H1 (cell line): ENCODE results near the gene CREBBP. TPM values are rescaled to one million over a fixed set of nuclear protein-coding genes. Genes with fewer than 3 reads are reported as not detected.

Experiments used
- CHD7 ChIP-seq: fragments of 300-600 bp; sonication (generic); IDR thresholded peaks from 2 replicates; pipeline ENCODE4 v1.7.1; 2012; ENCODE audit warnings: low read length, moderate library complexity, mild to moderate bottlenecking, inconsistent platforms; ENCODE audit not compliant: insufficient replicate concordance
- CREB1 ChIP-seq: IDR thresholded peaks from 2 replicates; pipeline ENCODE4 v1.6.1; 2012; ENCODE audit warnings: inconsistent platforms
- GTF2F1 ChIP-seq: IDR thresholded peaks from 2 replicates; pipeline ENCODE4 v1.6.1; 2012; ENCODE audit warnings: low read depth, low read length, improper control_type of control experiment, borderline replicate concordance
- SAP30 ChIP-seq: fragments of 300-600 bp; sonication (generic); IDR thresholded peaks from 2 replicates; pipeline ENCODE4 v1.7.1; 2012; ENCODE audit warnings: low read length, moderate library complexity, mild to moderate bottlenecking, inconsistent platforms; ENCODE audit not compliant: insufficient read depth, insufficient replicate concordance
- SIRT6 ChIP-seq: IDR thresholded peaks from one replicate; pipeline ENCODE4 v1.7.1; 2012; ENCODE audit warnings: low read length, inconsistent platforms
- SP2 ChIP-seq: IDR thresholded peaks from 2 replicates; pipeline ENCODE4 v1.6.1; 2012; ENCODE audit warnings: mild to moderate bottlenecking, low read length, inconsistent platforms
- SP4 ChIP-seq: IDR thresholded peaks from 2 replicates; pipeline ENCODE4 v1.6.1; 2012; ENCODE audit warnings: low read length, inconsistent platforms
- polyA plus RNA-seq, 7 experiments: library from polyadenylated mRNA; depleted of rRNA in 3 of 7; stranded (reverse) in 5 of 7; unstranded in 2 of 7; fragments of >200 nt in 5 of 7; fragments of 200-250 nt in 2 of 7; gene quantifications; 1 replicate in 5 of 7; 2 replicates in 1 of 7; 4 replicates in 1 of 7; pipeline versions ENCODE4 v1.2.1 to v1.2.3, GENCODE V29; 2011 to 2013; ENCODE audit warnings: missing spikeins in 2 of 7, mixed read lengths in 2 of 7
- total RNA-seq: library from RNA; stranded (reverse); fragmentation: NEBNext Ultra II Directional; extraction: Animal tissue kit (Norgen Biotek cat#: 25700); gene quantifications from 2 replicates; pipeline ENCODE4 v1.2.1, GENCODE V29; 2021
- TF ChIP-seq, protein P1 (sequence below), 3 experiments: IDR thresholded peaks; 1 replicate in 2 of 3; 2 replicates in 1 of 3; pipeline versions ENCODE4 v1.5.1 to v1.6.1; 2011; ENCODE audit warnings: low read length in 3 of 3, mild to moderate bottlenecking in 3 of 3, inconsistent platforms in 2 of 3, low read depth in 1 of 3, moderate library complexity in 1 of 3; ENCODE audit not compliant: insufficient read depth in 1 of 3; ENCODE audit errors: control extremely low read depth in 1 of 3
- TF ChIP-seq, protein P2 (sequence below): IDR thresholded peaks from 2 replicates; pipeline ENCODE4 v1.6.1; 2012; ENCODE audit warnings: inconsistent platforms

CREBBP gene
- total and polyA plus RNA-seq, 2 of the 8 experiments (the other 6 are each of a cell fraction or from before 2014, with no cell fraction given), result 10.0 to 60.1 TPM

- TF ChIP-seq CHD7 (no peak), GTF2F1 (no peak), SAP30 (no peak), CREB1 (no peak), SP4 (no peak), SIRT6 (no peak), SP2 (no peak)
- TF ChIP-seq, protein P1, sequence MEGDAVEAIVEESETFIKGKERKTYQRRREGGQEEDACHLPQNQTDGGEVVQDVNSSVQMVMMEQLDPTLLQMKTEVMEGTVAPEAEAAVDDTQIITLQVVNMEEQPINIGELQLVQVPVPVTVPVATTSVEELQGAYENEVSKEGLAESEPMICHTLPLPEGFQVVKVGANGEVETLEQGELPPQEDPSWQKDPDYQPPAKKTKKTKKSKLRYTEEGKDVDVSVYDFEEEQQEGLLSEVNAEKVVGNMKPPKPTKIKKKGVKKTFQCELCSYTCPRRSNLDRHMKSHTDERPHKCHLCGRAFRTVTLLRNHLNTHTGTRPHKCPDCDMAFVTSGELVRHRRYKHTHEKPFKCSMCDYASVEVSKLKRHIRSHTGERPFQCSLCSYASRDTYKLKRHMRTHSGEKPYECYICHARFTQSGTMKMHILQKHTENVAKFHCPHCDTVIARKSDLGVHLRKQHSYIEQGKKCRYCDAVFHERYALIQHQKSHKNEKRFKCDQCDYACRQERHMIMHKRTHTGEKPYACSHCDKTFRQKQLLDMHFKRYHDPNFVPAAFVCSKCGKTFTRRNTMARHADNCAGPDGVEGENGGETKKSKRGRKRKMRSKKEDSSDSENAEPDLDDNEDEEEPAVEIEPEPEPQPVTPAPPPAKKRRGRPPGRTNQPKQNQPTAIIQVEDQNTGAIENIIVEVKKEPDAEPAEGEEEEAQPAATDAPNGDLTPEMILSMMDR (IDR thresholded peaks at IDR 0.05; ENCODE audit: control extremely low read depth in 1 of 3, insufficient read depth in 1 of 3, low read depth in 1 of 3, low read length in 3 of 3), result no peak
- TF ChIP-seq, protein P2, sequence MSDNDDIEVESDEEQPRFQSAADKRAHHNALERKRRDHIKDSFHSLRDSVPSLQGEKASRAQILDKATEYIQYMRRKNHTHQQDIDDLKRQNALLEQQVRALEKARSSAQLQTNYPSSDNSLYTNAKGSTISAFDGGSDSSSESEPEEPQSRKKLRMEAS, result no peak
Measured at GRCh38 chr16:3735541-3735940, 145.0 kb downstream of the CREBBP start (continued).
